ENCODE measurements around the gene CFAP251.
A peak's percentile ranks its signal among the peaks of the same experiment; 100 is the strongest.

CFAP251 gene

DNA sequence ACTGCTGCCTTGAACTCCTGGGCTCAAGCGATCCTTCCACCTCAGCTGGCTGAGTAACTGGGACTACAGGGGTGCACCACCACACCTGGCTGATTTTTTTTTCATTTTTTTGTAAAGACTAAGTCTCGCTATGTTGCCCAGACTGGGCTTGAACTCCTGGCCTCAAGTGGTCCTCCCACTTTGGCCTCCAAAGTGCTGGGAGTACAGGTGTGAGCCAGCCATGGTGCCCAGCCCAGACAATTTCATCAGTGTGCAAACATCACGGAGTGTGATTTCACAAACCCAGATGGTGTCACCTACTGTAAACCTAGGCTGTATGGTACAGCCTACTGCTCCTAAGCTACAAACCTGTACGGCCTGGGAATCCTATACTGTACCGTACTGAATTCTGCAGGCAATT is 96.4 kb downstream of the CFAP251 start:
- H3K9me3 ChIP-seq (replicated peaks; ENCODE audit: low read length): no peaks in the 10 kb centered on the region
- no peaks in the 10 kb centered on the region for H3K36me3 ChIP-seq (ENCODE audit: insufficient read depth, low read length)
- no peak overlapping the region for H3K9ac ChIP-seq (ENCODE audit: low read depth, low read length)
- H3K27me3 ChIP-seq (ENCODE audit: control insufficient read depth, insufficient read depth, low read length): no peaks in the 10 kb centered on the region
- H3K4me2 ChIP-seq (ENCODE audit: low read length): no peak overlapping the region
- no peaks in the 10 kb centered on the region for H3K4me1 ChIP-seq (ENCODE audit: control insufficient read depth, insufficient read depth, low read length)
- H3K4me3 ChIP-seq (ENCODE audit: low read length): no peak overlapping the region

- H3K9ac ChIP-seq (ENCODE audit: low read depth, low read length): no peak overlapping the region
- peaks cover 8% of the 10 kb centered on the region for H3K4me1 ChIP-seq (ENCODE audit: control insufficient read depth, insufficient read depth, low read length)
- H3K4me2 ChIP-seq (ENCODE audit: low read length): no peak overlapping the region
Observed at GRCh38 chr12:122018457-122018856, 100.1 kb downstream of the CFAP251 start.

DNA sequence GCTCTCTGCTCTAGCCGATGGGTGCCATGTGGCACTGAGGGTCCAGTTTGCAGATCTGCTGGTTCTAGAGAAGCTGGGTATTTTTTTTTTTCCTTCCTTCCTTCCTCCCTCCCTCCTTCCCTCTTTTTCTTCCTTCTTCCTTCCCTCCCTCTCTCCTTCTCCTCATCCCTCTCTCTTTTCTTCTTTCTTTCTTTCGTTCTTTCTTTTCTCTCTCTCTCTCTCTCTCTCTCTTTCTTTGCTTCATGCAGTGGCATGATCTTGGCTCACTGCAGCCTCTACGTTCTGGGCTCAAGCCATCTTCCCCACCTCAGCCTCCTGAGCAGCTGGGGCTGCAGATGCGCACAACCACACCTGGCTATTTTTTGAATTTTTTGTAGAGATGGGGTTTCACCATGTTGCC is 100.5 kb downstream of the CFAP251 start:
- H3K9me3 ChIP-seq (replicated peaks; ENCODE audit: low read length): no peaks in the 10 kb centered on the region
- peaks cover 13% of the 10 kb centered on the region for H3K4me1 ChIP-seq (ENCODE audit: control insufficient read depth, insufficient read depth, low read length)
- H3K9ac ChIP-seq (ENCODE audit: low read depth, low read length): no peak overlapping the region
- no peaks in the 10 kb centered on the region for H3K27me3 ChIP-seq (ENCODE audit: control insufficient read depth, insufficient read depth, low read length)
- no peaks in the 10 kb centered on the region for H3K36me3 ChIP-seq (ENCODE audit: insufficient read depth, low read length)
- no peak overlapping the region for H3K4me3 ChIP-seq (ENCODE audit: low read length)
- no peak overlapping the region for H3K4me2 ChIP-seq (ENCODE audit: low read length)

More at GRCh38 chr12:122018457-122018856, 100.1 kb downstream of the CFAP251 start:
- Histone ChIP-seq H3K9me3 (replicated peaks; ENCODE audit: low read length) (no peaks in the 10 kb centered on the region), H3K36me3 (ENCODE audit: insufficient read depth, low read length) (no peaks in the 10 kb centered on the region), H3K4me3 (ENCODE audit: low read length) (no peak overlapping the region), H3K27me3 (ENCODE audit: control insufficient read depth, insufficient read depth, low read length) (no peaks in the 10 kb centered on the region)

GRCh38 chr12:122020795-122021192 is 102.4 kb downstream of the CFAP251 start:
- Histone ChIP-seq H3K9ac (ENCODE audit: low read depth, low read length) (peak overlapping the region; percentile 79), H3K4me2 (ENCODE audit: low read length) (peak overlapping the region; percentile 92), H3K9me3 (replicated peaks; ENCODE audit: low read length) (no peaks in the 10 kb centered on the region), H3K27me3 (ENCODE audit: control insufficient read depth, insufficient read depth, low read length) (no peaks in the 10 kb centered on the region), H3K4me3 (ENCODE audit: low read length) (peak overlapping the region; percentile 86), H3K4me1 (ENCODE audit: control insufficient read depth, insufficient read depth, low read length) (peaks cover 21% of the 10 kb centered on the region), H3K36me3 (ENCODE audit: insufficient read depth, low read length) (no peaks in the 10 kb centered on the region)

DNA sequence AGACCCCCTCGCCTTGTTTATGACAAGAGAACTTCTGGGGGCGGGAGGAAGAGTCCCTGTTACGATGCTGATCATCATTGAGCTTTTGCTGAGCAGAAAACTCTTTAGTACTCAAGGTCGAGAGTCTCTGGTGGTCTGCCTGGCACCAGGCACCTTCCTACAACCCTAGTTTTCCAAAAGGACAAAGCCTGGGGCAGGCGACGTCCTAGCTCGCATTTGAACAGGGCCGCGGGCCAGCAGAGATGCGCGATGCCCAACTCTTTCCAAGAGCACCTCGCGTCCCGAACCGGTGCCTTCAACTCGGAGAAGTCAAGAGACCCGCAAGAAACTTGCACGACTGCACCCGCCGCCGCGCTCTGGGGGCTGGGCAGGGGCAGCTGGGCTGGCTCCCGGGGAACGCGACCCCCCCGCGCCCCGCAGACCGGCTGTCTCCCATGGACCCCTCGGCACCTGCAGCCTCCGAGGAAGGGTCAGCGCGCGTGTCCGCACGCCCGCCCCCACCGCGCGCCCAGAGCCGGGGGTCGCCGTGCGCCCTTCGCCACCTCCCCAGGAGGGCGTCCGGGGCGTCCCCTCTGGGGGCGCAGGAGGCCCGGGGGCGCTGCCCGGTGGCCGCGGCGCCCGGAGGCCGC is 102.9 kb downstream of the CFAP251 start:
- Histone ChIP-seq H3K9ac (ENCODE audit: low read depth, low read length) (peak overlapping the region; percentile 79), H3K4me2 (ENCODE audit: low read length) (peak overlapping the region; percentile 92), H3K4me3 (ENCODE audit: low read length) (peak overlapping the region; percentile 86), H3K9me3 (replicated peaks; ENCODE audit: low read length) (no peaks in the 10 kb centered on the region), H3K4me1 (ENCODE audit: control insufficient read depth, insufficient read depth, low read length) (peaks cover 23% of the 10 kb centered on the region), H3K27me3 (ENCODE audit: control insufficient read depth, insufficient read depth, low read length) (no peaks in the 10 kb centered on the region), H3K36me3 (ENCODE audit: insufficient read depth, low read length) (no peaks in the 10 kb centered on the region)

DNA sequence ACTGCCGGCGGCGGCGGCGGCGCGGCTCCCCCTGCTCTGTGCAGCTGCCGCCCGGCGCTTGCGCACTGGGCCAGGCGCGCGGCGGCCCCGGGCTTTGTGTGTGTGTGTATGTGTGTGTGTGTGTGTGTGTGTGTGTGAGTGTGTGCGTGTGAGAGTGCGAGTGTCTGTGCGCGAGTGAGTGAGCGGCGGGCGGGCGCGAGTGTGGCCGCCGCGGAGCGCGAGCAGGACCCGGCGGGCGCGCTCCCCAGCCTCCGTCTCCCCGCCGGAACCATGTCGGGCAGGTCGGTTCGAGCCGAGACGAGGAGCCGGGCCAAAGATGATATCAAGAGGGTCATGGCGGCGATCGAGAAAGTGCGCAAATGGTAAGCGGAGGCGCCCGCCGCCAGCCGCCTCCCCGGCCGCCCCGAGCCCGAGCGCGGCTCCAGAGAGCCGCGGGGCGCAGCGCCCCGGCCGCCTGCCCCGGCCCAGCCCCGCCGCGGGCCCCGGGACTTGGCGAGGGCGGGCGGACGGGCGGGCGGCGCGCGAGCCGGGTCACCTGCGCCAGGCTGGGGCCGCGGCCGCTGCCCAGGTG is 103.5 kb downstream of the CFAP251 start, which contains the start of gene BCL7A:
TSS of gene BCL7A (plus strand) at position 63 of the 571 bp plus-strand sequence. CDS start at position 271, 208 bp downstream.
- Histone ChIP-seq H3K27me3 (ENCODE audit: control insufficient read depth, insufficient read depth, low read length) (no peaks in the 10 kb centered on the region), H3K9ac (ENCODE audit: low read depth, low read length) (peak within 1 kb of the TSS; percentile 93), H3K4me1 (ENCODE audit: control insufficient read depth, insufficient read depth, low read length) (peaks cover 25% of the 10 kb centered on the region), H3K4me3 (ENCODE audit: low read length) (peak within 1 kb of the TSS; percentile 86), H3K4me2 (ENCODE audit: low read length) (peak within 1 kb of the TSS; percentile 92), H3K36me3 (ENCODE audit: insufficient read depth, low read length) (no peaks in the 10 kb centered on the region), H3K9me3 (replicated peaks; ENCODE audit: low read length) (no peaks in the 10 kb centered on the region)

GRCh38 chr12:122022393-122023338 is 104.3 kb downstream of the CFAP251 start:
- no peaks in the 10 kb centered on the region for H3K36me3 ChIP-seq (ENCODE audit: insufficient read depth, low read length)
- peaks cover 25% of the 10 kb centered on the region for H3K4me1 ChIP-seq (ENCODE audit: control insufficient read depth, insufficient read depth, low read length)
- H3K27me3 ChIP-seq (ENCODE audit: control insufficient read depth, insufficient read depth, low read length): no peaks in the 10 kb centered on the region
- peak overlapping the region; percentile 92 for H3K4me2 ChIP-seq (ENCODE audit: low read length)
- peak overlapping the region; percentile 93 for H3K9ac ChIP-seq (ENCODE audit: low read depth, low read length)
- H3K9me3 ChIP-seq (replicated peaks; ENCODE audit: low read length): no peaks in the 10 kb centered on the region
- H3K4me3 ChIP-seq (ENCODE audit: low read length): peak overlapping the region; percentile 86

DNA sequence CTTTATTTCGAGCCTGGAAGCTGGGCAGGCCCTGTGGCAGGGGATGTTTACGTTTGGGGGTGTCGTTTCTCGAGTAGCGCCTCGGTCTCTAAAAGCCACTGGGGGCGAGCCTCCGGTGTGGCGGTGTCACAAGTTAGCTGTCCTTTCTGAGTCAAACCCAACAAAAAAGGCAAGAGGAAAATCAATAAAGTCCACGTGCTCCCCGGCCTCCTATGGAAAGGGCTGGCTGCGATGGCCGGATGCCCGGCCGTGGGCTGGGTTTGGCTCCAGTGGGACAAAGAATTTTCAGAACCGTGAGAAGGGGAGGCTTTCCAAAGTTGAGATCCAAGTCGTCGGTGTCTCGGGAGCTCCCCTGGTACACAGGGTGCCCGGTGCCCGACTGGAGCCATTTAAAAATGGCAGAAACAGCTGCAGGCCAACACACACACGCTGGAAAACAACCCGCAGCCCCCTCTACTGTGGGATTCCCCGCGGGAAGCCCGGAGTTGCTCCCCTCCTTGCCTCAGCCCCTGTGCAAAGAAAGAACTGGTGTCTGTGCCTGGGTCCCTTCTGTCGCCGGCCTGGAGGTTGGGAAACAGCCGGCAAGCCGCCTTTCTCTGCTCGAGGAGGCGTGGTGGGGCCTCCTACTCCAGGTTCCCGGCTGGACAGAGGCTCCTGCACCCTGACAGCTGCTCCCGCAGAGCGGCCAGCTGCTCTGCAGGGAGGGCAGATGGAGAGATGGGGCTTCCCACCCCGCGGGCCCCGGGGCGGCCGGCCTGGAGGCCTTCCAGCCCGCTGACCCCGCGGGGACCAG is 105.1 kb downstream of the CFAP251 start:
- Histone ChIP-seq H3K36me3 (ENCODE audit: insufficient read depth, low read length) (no peaks in the 10 kb centered on the region), H3K4me3 (ENCODE audit: low read length) (peak overlapping the region; percentile 86), H3K9ac (ENCODE audit: low read depth, low read length) (peak overlapping the region; percentile 93), H3K4me1 (ENCODE audit: control insufficient read depth, insufficient read depth, low read length) (peaks cover 34% of the 10 kb centered on the region), H3K27me3 (ENCODE audit: control insufficient read depth, insufficient read depth, low read length) (no peaks in the 10 kb centered on the region), H3K9me3 (replicated peaks; ENCODE audit: low read length) (no peaks in the 10 kb centered on the region), H3K4me2 (ENCODE audit: low read length) (peak overlapping the region; percentile 92)

DNA sequence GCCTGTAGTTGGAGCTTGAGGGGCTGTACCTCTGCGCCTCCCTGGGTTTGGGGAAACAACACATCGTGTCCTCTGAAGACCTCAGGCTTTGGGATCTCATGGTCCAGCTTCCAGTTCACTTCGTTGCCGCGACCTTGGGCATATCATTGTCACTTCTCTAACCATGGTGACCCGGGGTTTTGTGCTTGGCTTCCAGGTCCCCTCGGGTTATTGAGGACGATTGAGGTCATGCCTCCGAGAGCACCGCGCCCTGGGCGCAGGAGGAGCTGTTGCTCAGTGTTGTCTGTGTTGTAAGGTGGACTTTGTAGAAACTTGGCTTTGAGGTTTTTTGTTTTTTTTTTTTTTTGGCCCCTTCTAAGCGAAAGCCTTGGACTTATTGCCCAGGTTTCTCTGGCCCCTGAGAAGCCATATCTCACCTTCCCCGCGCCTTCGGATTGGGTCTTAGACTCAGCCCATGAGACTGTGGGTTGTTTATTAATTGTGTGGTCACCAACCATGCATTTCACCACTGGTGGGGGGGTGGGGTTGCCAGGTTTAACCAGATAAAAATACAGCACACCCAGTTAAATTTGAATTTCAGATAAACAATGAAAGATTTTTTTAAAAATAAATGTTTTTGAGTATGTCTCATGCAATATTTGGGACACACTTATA is 105.9 kb downstream of the CFAP251 start:
- H3K9me3 ChIP-seq (replicated peaks; ENCODE audit: low read length): no peaks in the 10 kb centered on the region
- no peaks in the 10 kb centered on the region for H3K36me3 ChIP-seq (ENCODE audit: insufficient read depth, low read length)
- peak overlapping the region; percentile 92 for H3K4me2 ChIP-seq (ENCODE audit: low read length)
- peak overlapping the region; percentile 86 for H3K4me3 ChIP-seq (ENCODE audit: low read length)
- peaks cover 41% of the 10 kb centered on the region for H3K4me1 ChIP-seq (ENCODE audit: control insufficient read depth, insufficient read depth, low read length)
- no peaks in the 10 kb centered on the region for H3K27me3 ChIP-seq (ENCODE audit: control insufficient read depth, insufficient read depth, low read length)
- peak overlapping the region; percentile 93 for H3K9ac ChIP-seq (ENCODE audit: low read depth, low read length)

DNA sequence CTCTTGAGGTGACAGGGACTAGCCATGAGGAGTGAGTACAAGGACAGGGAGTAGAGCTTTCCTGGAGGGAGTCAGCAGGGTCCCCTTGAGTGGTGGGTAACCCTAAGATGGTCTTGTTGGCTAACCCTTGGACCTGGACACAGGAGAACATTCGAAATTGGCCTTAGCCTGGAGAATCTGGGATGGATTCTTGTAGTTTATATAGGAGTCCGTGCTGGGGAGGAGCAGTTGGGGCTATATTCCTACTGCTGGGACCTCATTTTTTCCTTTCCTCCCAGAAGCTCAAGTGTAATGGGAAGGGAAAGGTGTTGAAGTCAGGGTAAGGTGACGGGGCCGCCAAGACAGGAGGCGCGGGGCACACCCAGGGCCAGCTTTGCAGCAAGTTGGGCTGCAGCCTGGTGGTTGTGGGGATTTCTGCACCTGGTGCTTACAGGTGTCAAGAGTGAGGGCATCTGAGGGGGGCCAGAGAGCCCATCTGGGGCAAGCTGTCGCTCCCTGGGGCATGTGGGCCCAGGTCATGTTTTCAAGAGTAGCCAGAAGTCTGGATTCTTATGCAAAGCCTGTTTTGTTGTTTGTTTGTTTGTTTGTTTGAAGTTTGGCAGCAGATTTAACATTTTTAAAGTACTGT is 108.4 kb downstream of the CFAP251 start:
- Histone ChIP-seq H3K27me3 (ENCODE audit: control insufficient read depth, insufficient read depth, low read length) (no peaks in the 10 kb centered on the region), H3K36me3 (ENCODE audit: insufficient read depth, low read length) (no peaks in the 10 kb centered on the region), H3K4me3 (ENCODE audit: low read length) (no peak overlapping the region), H3K4me2 (ENCODE audit: low read length) (no peak overlapping the region), H3K4me1 (ENCODE audit: control insufficient read depth, insufficient read depth, low read length) (peaks cover 48% of the 10 kb centered on the region), H3K9ac (ENCODE audit: low read depth, low read length) (no peak overlapping the region), H3K9me3 (replicated peaks; ENCODE audit: low read length) (no peaks in the 10 kb centered on the region)
